GM23338 (cell line): ENCODE data around the gene LRRD1. TPM values are rescaled to one million over a fixed set of nuclear protein-coding genes. Genes with fewer than 3 reads are reported as not detected.

ENCODE experiments used
- ATAC-seq: fragments of 200-7000 bp; cut with Tn5 transposase; 3 replicates; pipeline ENCODE4 v1.9.1; 2020
- DNase-seq: peaks from one replicate; pipeline ENCODE4 v3.0.0-alpha.2; 2015; ENCODE audit warnings: low spot score
- H2AFZ ChIP-seq: fragments of 200-600 bp; sonication (generic); 2 replicates; pipeline ENCODE4 v1.8.0; 2016; ENCODE audit warnings: antibody characterized with exemption, mild to moderate bottlenecking, moderate library complexity
- H3F3A ChIP-seq: fragments of 200-600 bp; sonication (generic); replicated peaks from 2 replicates; pipeline ENCODE4 v1.8.0; 2017; ENCODE audit warnings: antibody characterized with exemption, mixed run types, low read depth
- H3K27ac ChIP-seq: fragments of 200-600 bp; sonication (generic); 2 replicates; pipeline ENCODE4 v1.6.1; 2016; ENCODE audit warnings: low read depth
- H3K27me3 ChIP-seq: fragments of 200-600 bp; sonication (generic); 2 replicates; pipeline ENCODE4 v1.8.0; 2016; ENCODE audit warnings: mild to moderate bottlenecking, mixed run types, moderate library complexity; ENCODE audit not compliant: insufficient read depth
- H3K36me3 ChIP-seq: fragments of 200-600 bp; sonication (generic); 2 replicates; pipeline ENCODE4 v1.8.0; 2016; ENCODE audit warnings: mild to moderate bottlenecking; ENCODE audit not compliant: insufficient read depth
- H3K4me1 ChIP-seq: fragments of 200-600 bp; sonication (generic); 2 replicates; pipeline ENCODE4 v1.8.0; 2016; ENCODE audit warnings: mild to moderate bottlenecking, moderate library complexity; ENCODE audit not compliant: insufficient read depth
- H3K4me2 ChIP-seq: fragments of 200-600 bp; sonication (generic); 2 replicates; pipeline ENCODE4 v1.7.1; 2017; ENCODE audit warnings: mixed run types
- H3K4me3 ChIP-seq: fragments of 200-600 bp; sonication (generic); 2 replicates; pipeline ENCODE4 v1.6.1; 2016; ENCODE audit warnings: mixed run types
- H3K79me2 ChIP-seq: fragments of 200-600 bp; sonication (generic); replicated peaks from 2 replicates; pipeline ENCODE4 v1.8.0; 2017; ENCODE audit warnings: mild to moderate bottlenecking; ENCODE audit not compliant: insufficient read depth
- H3K9me2 ChIP-seq: fragments of 200-600 bp; sonication (generic); 2 replicates; pipeline ENCODE4 v1.8.0; 2017; ENCODE audit not compliant: insufficient read depth
- H4K20me1 ChIP-seq: fragments of 200-600 bp; sonication (generic); replicated peaks from 2 replicates; pipeline ENCODE4 v1.8.0; 2017; ENCODE audit warnings: mild to moderate bottlenecking; ENCODE audit not compliant: insufficient read depth
- H3K27ac Mint-ChIP-seq: 2 replicates; pipeline ENCODE4 v1.8.0; 2020; ENCODE audit warnings: inconsistent platforms, mild to moderate bottlenecking, moderate library complexity, mixed read lengths
- H3K27me3 Mint-ChIP-seq: 3 replicates; pipeline ENCODE4 v1.8.0; 2022; ENCODE audit warnings: low read depth, mild to moderate bottlenecking, moderate library complexity, mixed read lengths, inconsistent platforms; ENCODE audit not compliant: insufficient read depth, poor library complexity
- H3K36me3 Mint-ChIP-seq: 3 replicates; pipeline ENCODE4 v1.8.0; 2021; ENCODE audit warnings: low read depth, mild to moderate bottlenecking, inconsistent platforms, moderate library complexity, mixed read lengths
- H3K4me1 Mint-ChIP-seq: 3 replicates; pipeline ENCODE4 v1.8.0; 2020; ENCODE audit warnings: mild to moderate bottlenecking, inconsistent platforms, mixed read lengths
- H3K4me3 Mint-ChIP-seq: 3 replicates; pipeline ENCODE4 v1.8.0; 2021; ENCODE audit warnings: moderate library complexity, mild to moderate bottlenecking, inconsistent platforms, mixed read lengths
- H3K9me3 Mint-ChIP-seq: 3 replicates; pipeline ENCODE4 v1.8.0; 2020; ENCODE audit warnings: moderate library complexity, mild to moderate bottlenecking, inconsistent platforms, mixed read lengths
- CREB1 ChIP-seq: fragments of 250-450 bp; sonication (Bioruptor Pico); IDR thresholded peaks from 2 replicates; pipeline ENCODE4 v1.5.0; 2020; ENCODE audit warnings: low read depth, mild to moderate bottlenecking, moderate library complexity
- EZH2 ChIP-seq: fragments of 200-600 bp; sonication (generic); IDR thresholded peaks from one replicate; pipeline ENCODE4 v1.8.0; 2017; ENCODE audit warnings: antibody characterized with exemption, mild to moderate bottlenecking, low read depth; ENCODE audit not compliant: unreplicated experiment
- EZH2phosphoT487 ChIP-seq: fragments of 200-600 bp; sonication (generic); IDR thresholded peaks from one replicate; pipeline ENCODE4 v1.8.1; 2018; ENCODE audit warnings: antibody characterized with exemption; ENCODE audit not compliant: unreplicated experiment
- JUNB ChIP-seq: IDR thresholded peaks from one replicate; pipeline ENCODE4 v1.6.1; 2016; ENCODE audit warnings: antibody characterized with exemption; ENCODE audit not compliant: unreplicated experiment
- NANOG ChIP-seq: IDR thresholded peaks from 2 replicates; pipeline ENCODE4 v1.6.1; 2016; ENCODE audit warnings: antibody characterized with exemption, borderline replicate concordance
- POLR2AphosphoS5 ChIP-seq: IDR thresholded peaks from 2 replicates; pipeline ENCODE4 v1.6.1; 2016; ENCODE audit warnings: antibody characterized with exemption, low read depth
- STAT1 ChIP-seq: IDR thresholded peaks from one replicate; pipeline ENCODE4 v1.6.1; 2016; ENCODE audit warnings: antibody characterized with exemption; ENCODE audit not compliant: unreplicated experiment
- ZNF331 ChIP-seq: fragments of 250-450 bp; sonication (Bioruptor Pico); IDR thresholded peaks from 2 replicates; pipeline ENCODE4 v1.5.0; 2020; ENCODE audit warnings: low read depth, mild to moderate bottlenecking, moderate library complexity
- polyA plus RNA-seq: library from polyadenylated mRNA; unstranded; fragments of >200 nt; fragmentation: Nextera tagmentation; extraction: Ambion mirVana; gene quantifications from 2 replicates; pipeline ENCODE4 v1.2.1, GENCODE V29; 2016
- total RNA-seq: library from RNA; depleted of rRNA; stranded (reverse); fragments of >200 nt; shearing (Covaris generic); gene quantifications from 2 replicates; pipeline ENCODE4 v1.2.3, GENCODE V29; 2014
- TF ChIP-seq, protein P1 (sequence below): IDR thresholded peaks from 2 replicates; pipeline ENCODE4 v1.6.1; 2016; ENCODE audit warnings: antibody characterized with exemption
- TF ChIP-seq, protein P2 (sequence below), 2 experiments: fragments of 200-600 bp in 1 of 2; sonication (generic) in 1 of 2; conservative IDR thresholded peaks; 2 replicates each; pipeline versions ENCODE4 v1.5.1 to v1.6.1; 2016 to 2017; ENCODE audit warnings: antibody characterized with exemption in 2 of 2, low read depth in 2 of 2, mild to moderate bottlenecking in 2 of 2, moderate library complexity in 1 of 2
- TF ChIP-seq, protein P3 (sequence below): IDR thresholded peaks from one replicate; pipeline ENCODE4 v1.6.1; 2018; ENCODE audit warnings: antibody characterized with exemption; ENCODE audit not compliant: unreplicated experiment
- TF ChIP-seq, protein P4 (sequence below): fragments of 250-450 bp; sonication (Bioruptor Pico); IDR thresholded peaks from 2 replicates; pipeline ENCODE4 v1.5.0; 2020; ENCODE audit warnings: mild to moderate bottlenecking, moderate library complexity

The LRRD1 gene
- total and polyA plus RNA-seq, 2 experiments from 2014 or later, result 0.11 TPM; not detected in 1

DNA sequence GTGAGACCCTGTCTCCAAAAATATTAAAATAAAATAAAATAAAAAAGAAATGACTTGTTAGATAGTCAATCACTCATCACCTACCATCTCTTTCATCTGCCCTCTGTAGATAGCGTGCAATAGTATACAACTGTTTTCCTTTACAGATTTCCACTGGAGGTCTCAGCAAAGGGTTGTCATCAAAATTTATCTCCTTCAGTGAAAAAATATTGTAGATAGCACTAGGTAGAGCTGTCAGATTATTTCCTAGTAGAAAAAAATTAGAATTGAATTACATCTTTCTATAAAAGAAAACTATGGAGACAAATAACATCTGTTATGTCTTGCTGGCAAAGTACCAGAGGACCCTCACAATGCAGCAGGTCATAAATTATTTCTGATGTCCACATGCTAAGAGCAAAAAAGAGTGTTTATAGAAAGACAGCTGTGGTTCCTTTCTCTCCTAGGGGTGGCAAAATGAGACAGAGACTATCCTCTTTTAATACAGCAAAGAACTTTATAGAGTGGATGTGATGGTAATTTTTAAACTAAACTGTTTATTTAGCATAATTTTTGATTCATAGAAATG lies 28.4 kb downstream of the LRRD1 start:
- no peaks in the 10 kb centered on the region for H3K4me1 ChIP-seq
- no peaks in the 10 kb centered on the region for H3K79me2 ChIP-seq
- H3K4me1 Mint-ChIP-seq, result no peaks in the 10 kb centered on the region
- DNase-seq (no peak), ATAC-seq (no peak)
- no peak overlapping the region for H3K4me3 ChIP-seq
- no peak overlapping the region for H3K4me2 ChIP-seq
- TF ChIP-seq, protein P1, sequence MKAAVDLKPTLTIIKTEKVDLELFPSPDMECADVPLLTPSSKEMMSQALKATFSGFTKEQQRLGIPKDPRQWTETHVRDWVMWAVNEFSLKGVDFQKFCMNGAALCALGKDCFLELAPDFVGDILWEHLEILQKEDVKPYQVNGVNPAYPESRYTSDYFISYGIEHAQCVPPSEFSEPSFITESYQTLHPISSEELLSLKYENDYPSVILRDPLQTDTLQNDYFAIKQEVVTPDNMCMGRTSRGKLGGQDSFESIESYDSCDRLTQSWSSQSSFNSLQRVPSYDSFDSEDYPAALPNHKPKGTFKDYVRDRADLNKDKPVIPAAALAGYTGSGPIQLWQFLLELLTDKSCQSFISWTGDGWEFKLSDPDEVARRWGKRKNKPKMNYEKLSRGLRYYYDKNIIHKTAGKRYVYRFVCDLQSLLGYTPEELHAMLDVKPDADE, result no peak
- TF ChIP-seq POLR2AphosphoS5, result no peak
- TF ChIP-seq ZNF331, result no peak
- TF ChIP-seq NANOG, result no peak
- TF ChIP-seq, protein P2, sequence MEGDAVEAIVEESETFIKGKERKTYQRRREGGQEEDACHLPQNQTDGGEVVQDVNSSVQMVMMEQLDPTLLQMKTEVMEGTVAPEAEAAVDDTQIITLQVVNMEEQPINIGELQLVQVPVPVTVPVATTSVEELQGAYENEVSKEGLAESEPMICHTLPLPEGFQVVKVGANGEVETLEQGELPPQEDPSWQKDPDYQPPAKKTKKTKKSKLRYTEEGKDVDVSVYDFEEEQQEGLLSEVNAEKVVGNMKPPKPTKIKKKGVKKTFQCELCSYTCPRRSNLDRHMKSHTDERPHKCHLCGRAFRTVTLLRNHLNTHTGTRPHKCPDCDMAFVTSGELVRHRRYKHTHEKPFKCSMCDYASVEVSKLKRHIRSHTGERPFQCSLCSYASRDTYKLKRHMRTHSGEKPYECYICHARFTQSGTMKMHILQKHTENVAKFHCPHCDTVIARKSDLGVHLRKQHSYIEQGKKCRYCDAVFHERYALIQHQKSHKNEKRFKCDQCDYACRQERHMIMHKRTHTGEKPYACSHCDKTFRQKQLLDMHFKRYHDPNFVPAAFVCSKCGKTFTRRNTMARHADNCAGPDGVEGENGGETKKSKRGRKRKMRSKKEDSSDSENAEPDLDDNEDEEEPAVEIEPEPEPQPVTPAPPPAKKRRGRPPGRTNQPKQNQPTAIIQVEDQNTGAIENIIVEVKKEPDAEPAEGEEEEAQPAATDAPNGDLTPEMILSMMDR (conservative IDR thresholded peaks at IDR 0.05; ENCODE audit: low read depth in 2 of 2), result no peak
- TF ChIP-seq, protein P3, sequence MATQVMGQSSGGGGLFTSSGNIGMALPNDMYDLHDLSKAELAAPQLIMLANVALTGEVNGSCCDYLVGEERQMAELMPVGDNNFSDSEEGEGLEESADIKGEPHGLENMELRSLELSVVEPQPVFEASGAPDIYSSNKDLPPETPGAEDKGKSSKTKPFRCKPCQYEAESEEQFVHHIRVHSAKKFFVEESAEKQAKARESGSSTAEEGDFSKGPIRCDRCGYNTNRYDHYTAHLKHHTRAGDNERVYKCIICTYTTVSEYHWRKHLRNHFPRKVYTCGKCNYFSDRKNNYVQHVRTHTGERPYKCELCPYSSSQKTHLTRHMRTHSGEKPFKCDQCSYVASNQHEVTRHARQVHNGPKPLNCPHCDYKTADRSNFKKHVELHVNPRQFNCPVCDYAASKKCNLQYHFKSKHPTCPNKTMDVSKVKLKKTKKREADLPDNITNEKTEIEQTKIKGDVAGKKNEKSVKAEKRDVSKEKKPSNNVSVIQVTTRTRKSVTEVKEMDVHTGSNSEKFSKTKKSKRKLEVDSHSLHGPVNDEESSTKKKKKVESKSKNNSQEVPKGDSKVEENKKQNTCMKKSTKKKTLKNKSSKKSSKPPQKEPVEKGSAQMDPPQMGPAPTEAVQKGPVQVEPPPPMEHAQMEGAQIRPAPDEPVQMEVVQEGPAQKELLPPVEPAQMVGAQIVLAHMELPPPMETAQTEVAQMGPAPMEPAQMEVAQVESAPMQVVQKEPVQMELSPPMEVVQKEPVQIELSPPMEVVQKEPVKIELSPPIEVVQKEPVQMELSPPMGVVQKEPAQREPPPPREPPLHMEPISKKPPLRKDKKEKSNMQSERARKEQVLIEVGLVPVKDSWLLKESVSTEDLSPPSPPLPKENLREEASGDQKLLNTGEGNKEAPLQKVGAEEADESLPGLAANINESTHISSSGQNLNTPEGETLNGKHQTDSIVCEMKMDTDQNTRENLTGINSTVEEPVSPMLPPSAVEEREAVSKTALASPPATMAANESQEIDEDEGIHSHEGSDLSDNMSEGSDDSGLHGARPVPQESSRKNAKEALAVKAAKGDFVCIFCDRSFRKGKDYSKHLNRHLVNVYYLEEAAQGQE, result no peak
- no peak for TF ChIP-seq JUNB
- TF ChIP-seq STAT1, result no peak
- no peak for TF ChIP-seq EZH2
- TF ChIP-seq CREB1 (CRISPR knock-in tag), result no peak
- TF ChIP-seq, protein P4, sequence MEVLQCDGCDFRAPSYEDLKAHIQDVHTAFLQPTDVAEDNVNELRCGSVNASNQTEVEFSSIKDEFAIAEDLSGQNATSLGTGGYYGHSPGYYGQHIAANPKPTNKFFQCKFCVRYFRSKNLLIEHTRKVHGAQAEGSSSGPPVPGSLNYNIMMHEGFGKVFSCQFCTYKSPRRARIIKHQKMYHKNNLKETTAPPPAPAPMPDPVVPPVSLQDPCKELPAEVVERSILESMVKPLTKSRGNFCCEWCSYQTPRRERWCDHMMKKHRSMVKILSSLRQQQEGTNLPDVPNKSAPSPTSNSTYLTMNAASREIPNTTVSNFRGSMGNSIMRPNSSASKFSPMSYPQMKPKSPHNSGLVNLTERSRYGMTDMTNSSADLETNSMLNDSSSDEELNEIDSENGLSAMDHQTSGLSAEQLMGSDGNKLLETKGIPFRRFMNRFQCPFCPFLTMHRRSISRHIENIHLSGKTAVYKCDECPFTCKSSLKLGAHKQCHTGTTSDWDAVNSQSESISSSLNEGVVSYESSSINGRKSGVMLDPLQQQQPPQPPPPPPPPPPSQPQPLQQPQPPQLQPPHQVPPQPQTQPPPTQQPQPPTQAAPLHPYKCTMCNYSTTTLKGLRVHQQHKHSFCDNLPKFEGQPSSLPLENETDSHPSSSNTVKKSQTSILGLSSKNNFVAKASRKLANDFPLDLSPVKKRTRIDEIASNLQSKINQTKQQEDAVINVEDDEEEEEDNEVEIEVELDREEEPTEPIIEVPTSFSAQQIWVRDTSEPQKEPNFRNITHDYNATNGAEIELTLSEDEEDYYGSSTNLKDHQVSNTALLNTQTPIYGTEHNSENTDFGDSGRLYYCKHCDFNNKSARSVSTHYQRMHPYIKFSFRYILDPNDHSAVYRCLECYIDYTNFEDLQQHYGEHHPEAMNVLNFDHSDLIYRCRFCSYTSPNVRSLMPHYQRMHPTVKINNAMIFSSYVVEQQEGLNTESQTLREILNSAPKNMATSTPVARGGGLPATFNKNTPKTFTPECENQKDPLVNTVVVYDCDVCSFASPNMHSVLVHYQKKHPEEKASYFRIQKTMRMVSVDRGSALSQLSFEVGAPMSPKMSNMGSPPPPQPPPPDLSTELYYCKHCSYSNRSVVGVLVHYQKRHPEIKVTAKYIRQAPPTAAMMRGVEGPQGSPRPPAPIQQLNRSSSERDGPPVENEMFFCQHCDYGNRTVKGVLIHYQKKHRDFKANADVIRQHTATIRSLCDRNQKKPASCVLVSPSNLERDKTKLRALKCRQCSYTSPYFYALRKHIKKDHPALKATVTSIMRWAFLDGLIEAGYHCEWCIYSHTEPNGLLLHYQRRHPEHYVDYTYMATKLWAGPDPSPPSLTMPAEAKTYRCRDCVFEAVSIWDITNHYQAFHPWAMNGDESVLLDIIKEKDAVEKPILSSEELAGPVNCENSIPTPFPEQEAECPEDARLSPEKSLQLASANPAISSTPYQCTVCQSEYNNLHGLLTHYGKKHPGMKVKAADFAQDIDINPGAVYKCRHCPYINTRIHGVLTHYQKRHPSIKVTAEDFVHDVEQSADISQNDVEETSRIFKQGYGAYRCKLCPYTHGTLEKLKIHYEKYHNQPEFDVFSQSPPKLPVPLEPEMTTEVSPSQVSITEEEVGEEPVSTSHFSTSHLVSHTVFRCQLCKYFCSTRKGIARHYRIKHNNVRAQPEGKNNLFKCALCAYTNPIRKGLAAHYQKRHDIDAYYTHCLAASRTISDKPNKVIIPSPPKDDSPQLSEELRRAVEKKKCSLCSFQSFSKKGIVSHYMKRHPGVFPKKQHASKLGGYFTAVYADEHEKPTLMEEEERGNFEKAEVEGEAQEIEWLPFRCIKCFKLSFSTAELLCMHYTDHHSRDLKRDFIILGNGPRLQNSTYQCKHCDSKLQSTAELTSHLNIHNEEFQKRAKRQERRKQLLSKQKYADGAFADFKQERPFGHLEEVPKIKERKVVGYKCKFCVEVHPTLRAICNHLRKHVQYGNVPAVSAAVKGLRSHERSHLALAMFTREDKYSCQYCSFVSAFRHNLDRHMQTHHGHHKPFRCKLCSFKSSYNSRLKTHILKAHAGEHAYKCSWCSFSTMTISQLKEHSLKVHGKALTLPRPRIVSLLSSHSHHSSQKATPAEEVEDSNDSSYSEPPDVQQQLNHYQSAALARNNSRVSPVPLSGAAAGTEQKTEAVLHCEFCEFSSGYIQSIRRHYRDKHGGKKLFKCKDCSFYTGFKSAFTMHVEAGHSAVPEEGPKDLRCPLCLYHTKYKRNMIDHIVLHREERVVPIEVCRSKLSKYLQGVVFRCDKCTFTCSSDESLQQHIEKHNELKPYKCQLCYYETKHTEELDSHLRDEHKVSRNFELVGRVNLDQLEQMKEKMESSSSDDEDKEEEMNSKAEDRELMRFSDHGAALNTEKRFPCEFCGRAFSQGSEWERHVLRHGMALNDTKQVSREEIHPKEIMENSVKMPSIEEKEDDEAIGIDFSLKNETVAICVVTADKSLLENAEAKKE (CRISPR knock-in tag), result no peak
- no peak for TF ChIP-seq EZH2phosphoT487
- no peak overlapping the region for H3K4me3 Mint-ChIP-seq
- no peaks in the 10 kb centered on the region for H4K20me1 ChIP-seq
- no peak overlapping the region for H2AFZ ChIP-seq
- H3K27me3 ChIP-seq, result no peaks in the 10 kb centered on the region
- H3K27ac Mint-ChIP-seq, result no peak overlapping the region
- H3K9me3 Mint-ChIP-seq, result no peaks in the 10 kb centered on the region
- peaks cover 4% of the 10 kb centered on the region for H3K27me3 Mint-ChIP-seq
- H3K36me3 Mint-ChIP-seq, result no peaks in the 10 kb centered on the region
- H3F3A ChIP-seq, result no peaks in the 10 kb centered on the region
- H3K27ac ChIP-seq, result no peak overlapping the region
- H3K36me3 ChIP-seq, result no peaks in the 10 kb centered on the region
- H3K9me2 ChIP-seq, result no peaks in the 10 kb centered on the region
